GM12875 (cell line): ENCODE measurements around the gene CACNA1I.

Experiments
- H3K4me3 ChIP-seq: one replicate; pipeline ENCODE4 v1.5.1; 2011; ENCODE audit warnings: low read depth, low read length, control low read depth
- TF ChIP-seq, protein P1 (sequence below): IDR thresholded peaks from 2 replicates; pipeline ENCODE4 v1.5.1; 2011; ENCODE audit warnings: low read depth, mild to moderate bottlenecking, control low read depth, inconsistent platforms, low read length, moderate library complexity, borderline replicate concordance; ENCODE audit not compliant: insufficient read depth

The CACNA1I gene

DNA sequence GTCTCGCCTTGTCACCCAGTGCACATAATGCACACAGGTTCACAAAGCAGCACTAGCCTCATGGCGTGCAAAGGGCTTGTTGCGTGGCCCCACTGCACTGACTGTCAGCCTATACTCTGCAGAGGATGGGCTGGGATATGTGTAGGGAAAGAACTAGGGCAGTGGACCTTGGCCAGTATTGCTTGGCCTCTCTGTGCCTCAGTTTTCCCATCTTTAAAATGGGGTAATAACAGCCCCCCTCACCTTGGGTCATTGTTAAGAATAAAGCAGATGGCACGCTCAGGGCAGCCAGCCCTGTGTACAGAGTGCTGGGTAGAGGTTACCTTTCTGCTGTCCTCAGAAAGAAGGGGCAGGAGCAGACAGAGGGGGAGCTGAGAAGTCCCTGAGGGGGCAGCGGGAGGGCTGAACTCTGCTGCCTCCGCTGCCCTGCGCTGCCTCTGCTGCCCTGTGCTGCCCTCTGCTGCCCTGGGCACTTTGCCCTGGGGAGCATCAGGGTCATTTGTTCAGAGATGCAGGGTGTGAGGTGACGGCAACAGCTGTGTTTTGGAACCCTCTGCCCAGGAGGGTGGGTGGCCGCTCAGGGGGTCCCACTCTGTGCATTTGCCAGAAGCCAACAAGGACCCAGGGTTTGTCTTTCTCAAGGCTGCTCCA is 71.2 kb downstream of the CACNA1I start:
- TF ChIP-seq, protein P1, sequence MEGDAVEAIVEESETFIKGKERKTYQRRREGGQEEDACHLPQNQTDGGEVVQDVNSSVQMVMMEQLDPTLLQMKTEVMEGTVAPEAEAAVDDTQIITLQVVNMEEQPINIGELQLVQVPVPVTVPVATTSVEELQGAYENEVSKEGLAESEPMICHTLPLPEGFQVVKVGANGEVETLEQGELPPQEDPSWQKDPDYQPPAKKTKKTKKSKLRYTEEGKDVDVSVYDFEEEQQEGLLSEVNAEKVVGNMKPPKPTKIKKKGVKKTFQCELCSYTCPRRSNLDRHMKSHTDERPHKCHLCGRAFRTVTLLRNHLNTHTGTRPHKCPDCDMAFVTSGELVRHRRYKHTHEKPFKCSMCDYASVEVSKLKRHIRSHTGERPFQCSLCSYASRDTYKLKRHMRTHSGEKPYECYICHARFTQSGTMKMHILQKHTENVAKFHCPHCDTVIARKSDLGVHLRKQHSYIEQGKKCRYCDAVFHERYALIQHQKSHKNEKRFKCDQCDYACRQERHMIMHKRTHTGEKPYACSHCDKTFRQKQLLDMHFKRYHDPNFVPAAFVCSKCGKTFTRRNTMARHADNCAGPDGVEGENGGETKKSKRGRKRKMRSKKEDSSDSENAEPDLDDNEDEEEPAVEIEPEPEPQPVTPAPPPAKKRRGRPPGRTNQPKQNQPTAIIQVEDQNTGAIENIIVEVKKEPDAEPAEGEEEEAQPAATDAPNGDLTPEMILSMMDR: no peak
- H3K4me3 ChIP-seq: no peak overlapping the region

GRCh38 chr22:39643311-39644083 is 72.9 kb downstream of the CACNA1I start:
- TF ChIP-seq, protein P1: no peak
- no peak overlapping the region for H3K4me3 ChIP-seq

DNA sequence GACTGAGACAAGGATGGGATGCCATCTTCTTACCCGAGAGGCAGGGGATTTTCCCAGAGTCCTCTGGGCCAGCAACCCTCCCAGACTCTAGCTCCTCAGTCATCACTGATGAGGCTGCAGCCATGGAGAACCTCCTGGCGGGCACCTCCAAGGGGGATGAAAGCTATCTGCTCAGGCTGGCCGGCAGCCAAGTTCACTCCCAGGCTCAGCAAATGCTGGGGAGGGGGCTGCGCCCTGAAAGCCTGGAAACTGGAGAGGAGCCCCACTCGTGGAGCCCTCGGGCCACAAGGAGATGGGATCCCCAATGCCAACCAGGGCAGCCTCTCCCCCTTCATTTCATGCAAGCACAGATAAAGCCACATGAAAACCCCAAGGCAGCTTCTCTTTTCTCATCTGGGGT is 75.0 kb downstream of the CACNA1I start:
- H3K4me3 ChIP-seq: no peak overlapping the region
- TF ChIP-seq, protein P1: no peak

DNA sequence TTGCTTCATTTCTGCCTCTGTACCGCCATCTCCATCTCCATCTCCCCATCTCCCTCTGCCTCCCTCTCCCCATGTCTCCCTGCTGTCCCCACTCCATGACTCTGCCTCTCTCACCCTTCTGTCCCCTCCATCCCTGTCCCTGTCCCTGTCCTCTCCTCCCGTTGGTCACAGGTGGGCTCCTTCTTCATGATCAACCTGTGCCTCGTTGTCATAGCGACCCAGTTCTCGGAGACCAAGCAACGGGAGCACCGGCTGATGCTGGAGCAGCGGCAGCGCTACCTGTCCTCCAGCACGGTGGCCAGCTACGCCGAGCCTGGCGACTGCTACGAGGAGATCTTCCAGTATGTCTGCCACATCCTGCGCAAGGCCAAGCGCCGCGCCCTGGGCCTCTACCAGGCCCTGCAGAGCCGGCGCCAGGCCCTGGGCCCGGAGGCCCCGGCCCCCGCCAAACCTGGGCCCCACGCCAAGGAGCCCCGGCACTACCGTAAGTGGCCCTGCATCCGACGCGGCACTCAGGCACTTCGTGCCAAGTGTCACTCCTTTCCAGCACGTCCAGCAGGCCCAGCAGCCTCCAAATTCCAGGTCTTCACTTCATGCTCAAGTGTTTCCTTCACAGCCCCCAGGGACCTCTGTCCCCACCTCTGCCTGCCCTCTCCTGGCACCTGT is 76.0 kb downstream of the CACNA1I start:
- H3K4me3 ChIP-seq: no peak overlapping the region
- TF ChIP-seq, protein P1: no peak

- H3K4me3 ChIP-seq: no peak overlapping the region
- TF ChIP-seq, protein P1: no peak
Measured at GRCh38 chr22:39647836-39648629, 77.5 kb downstream of the CACNA1I start.

DNA sequence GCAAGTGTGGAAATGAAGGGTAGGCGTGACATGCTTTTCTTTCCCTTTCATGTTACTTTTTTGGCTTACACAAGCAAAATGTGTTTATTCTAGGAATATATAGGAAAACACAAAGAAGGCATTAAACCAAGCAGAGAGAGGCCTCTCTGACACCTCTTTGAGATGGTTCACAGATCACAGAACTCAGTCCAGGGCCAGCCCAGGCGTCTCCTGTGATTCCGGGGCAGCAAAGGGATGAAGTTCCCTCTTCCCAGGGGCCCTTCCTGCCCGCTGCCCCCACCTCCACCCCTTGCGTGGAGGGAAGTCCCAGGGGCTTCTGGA is 78.0 kb downstream of the CACNA1I start:
- TF ChIP-seq, protein P1: no peak
- no peak overlapping the region for H3K4me3 ChIP-seq
